ENCODE results near the gene JADE2.

DNA sequence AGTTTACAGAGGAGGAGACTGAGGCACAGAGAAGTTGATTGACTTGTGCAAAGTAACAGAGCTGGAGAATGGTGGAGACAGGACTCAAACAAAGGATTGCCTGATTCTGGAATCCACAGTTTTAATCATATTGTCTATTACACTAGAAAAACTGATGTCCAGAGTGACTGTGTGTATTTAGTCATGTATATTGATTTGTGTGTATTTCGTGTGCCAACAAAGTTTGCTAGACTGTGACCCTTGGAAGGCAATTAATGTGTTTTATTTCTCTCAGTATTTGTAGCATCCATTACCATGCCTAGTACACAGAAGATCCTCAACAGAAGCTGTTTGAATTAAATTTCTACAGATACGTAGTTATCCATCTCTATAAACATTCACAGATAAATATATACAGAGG, 5.5 kb upstream of the JADE2 start:
- TF ChIP-seq POLR2A (IDR thresholded peaks at IDR 0.05; ENCODE audit: low read depth, low read length) = no peak
- no peak for TF ChIP-seq POLR2AphosphoS5 (IDR thresholded peaks at IDR 0.05; ENCODE audit: low read depth, low read length)

Data from GM12892 (cell line).